Adrenal gland (tissue), 12 donors: ENCODE data around the gene LHFPL6. TPM values are rescaled to one million over a fixed set of nuclear protein-coding genes. Genes with fewer than 3 reads are reported as not detected.
A peak's percentile ranks its signal among the peaks of the same experiment; 100 is the strongest.

Source experiments
- DNase-seq, 7 donors: peaks; one replicate each; pipeline ENCODE4 v3.0.0-alpha.2; 2019 to 2020
- H3K27ac ChIP-seq, 5 donors: fragments of 200-600 bp; sonication (generic) in 4 of 5; 1 replicate in 3 of 5; 2 replicates in 2 of 5; pipeline versions ENCODE4 v1.5.1 to v1.8.0; 2016 to 2020; ENCODE audit warnings: mild to moderate bottlenecking in 1 of 5
- H3K27me3 ChIP-seq: fragments of 200-600 bp; 2 replicates; pipeline ENCODE4 v1.8.0; 2021
- H3K36me3 ChIP-seq, 2 donors: fragments of 200-600 bp; replicated peaks in 1 of 2; 1 replicate in 1 of 2; 2 replicates in 1 of 2; pipeline versions ENCODE4 v1.5.1 to v1.8.0; 2018 to 2022
- H3K4me1 ChIP-seq, 2 donors: fragments of 200-600 bp; replicated peaks in 1 of 2; 1 replicate in 1 of 2; 2 replicates in 1 of 2; pipeline versions ENCODE4 v1.5.1 to v1.8.0; 2018 to 2021
- H3K4me3 ChIP-seq, 4 donors: fragments of 200-600 bp; sonication (generic) in 3 of 4; one replicate each; pipeline ENCODE4 v1.5.1; 2016 to 2018
- H3K9me3 ChIP-seq, 3 donors: fragments of 200-600 bp; sonication (generic) in 1 of 3; replicated peaks in 1 of 3; 1 replicate in 2 of 3; 2 replicates in 1 of 3; pipeline versions ENCODE4 v1.5.1 to v1.8.0; 2016 to 2021
- CTCF ChIP-seq, 6 experiments: fragments of 450-650 bp in 4 of 6; fragments of 200-600 bp in 2 of 6; sonication (generic) in 1 of 6; IDR thresholded peaks; 1 replicate in 5 of 6; 2 replicates in 1 of 6; pipeline versions ENCODE4 v1.5.1 to v1.8.0; 2016 to 2021; ENCODE audit warnings: antibody characterized with exemption in 6 of 6, mild to moderate bottlenecking in 2 of 6, moderate library complexity in 1 of 6
- POLR2A ChIP-seq, 2 donors: fragments of 450-650 bp; IDR thresholded peaks; one replicate each; pipeline ENCODE4 v1.6.1; 2017; ENCODE audit warnings: antibody characterized with exemption in 2 of 2, mild to moderate bottlenecking in 2 of 2, moderate library complexity in 1 of 2
- WGBS, 4 donors: extraction: QIAGEN DNeasy Blood & Tissue Kit in 2 of 4; methylation state at CpG; one replicate each; pipeline versions ENCODE4 v1.1.5 to v1.1.7; 2013 to 2017; 5-methylcytosine and 5-hydroxymethylcytosine counted together
- intact Hi-C, 2 donors: fragments of 100-400 bp; cut with DNase I; formaldehyde crosslinking; loops; one replicate each; pipeline versions ENCODE4 v1.14.1 to v1.15.0; 2022 to 2023
- polyA plus RNA-seq, 3 donors: library from polyadenylated mRNA; stranded (reverse); fragments of 200-250 nt in 2 of 3; fragments of 350-450 nt in 1 of 3; fragmentation: Illumina TruSeq in 1 of 3; extraction: RNeasy Lipid Tissue Mini Kit (QIAGEN cat#74804) in 1 of 3; gene quantifications; one replicate each; pipeline ENCODE4 v1.2.3, GENCODE V29; 2013 to 2014
- total RNA-seq, 9 donors: library from RNA; depleted of rRNA in 4 of 9; stranded (reverse); fragments of >200 nt in 4 of 9; fragments of 120-200 nt in 1 of 9; fragmentation: NEBNext Ultra II Directional in 1 of 9; extraction: Animal tissue kit (Norgen Biotek cat#: 25700) in 1 of 9; gene quantifications; one replicate each; pipeline versions ENCODE4 v1.1.0 to v1.2.4, GENCODE V29; 2013 to 2023
- donor health status: healthy with polysubstance abuse.
- donor health status: Bipolar disorder and iron deficiency.
- donor health status: DM: yes; HTN: yes; CAD: no.
- donor health status: DM: no; HTN: no; CAD: no.
- donor health status: DM: no; HTN: no; CAD: no.
- donor health status: DM: yes; HTN: yes; CAD: no.

Gene LHFPL6
- total and polyA plus RNA-seq, 12 donors, result 28.9 to 113 (median 46.6) TPM

DNA sequence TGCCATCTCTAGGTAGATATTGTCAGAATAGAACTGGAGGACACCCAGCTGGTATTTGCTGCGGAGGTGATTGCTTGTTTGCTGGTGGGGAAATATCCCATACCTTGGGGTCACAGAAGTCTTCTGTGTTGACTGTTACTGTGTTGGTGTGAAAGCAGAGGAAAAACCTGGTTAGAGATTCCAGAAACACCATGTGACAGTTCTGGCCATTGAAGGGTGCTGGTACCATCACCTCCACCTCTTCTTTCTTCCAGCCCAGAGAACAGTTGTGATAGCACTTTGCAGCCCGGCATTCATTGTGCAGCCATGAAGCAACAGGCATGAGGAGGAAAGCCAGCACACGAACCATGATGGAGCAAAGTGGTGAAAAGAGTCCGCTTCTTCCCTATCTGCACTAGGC lies 4.9 kb upstream of the LHFPL6 start:
- intact Hi-C loops, result loop anchor here (10.0 kb wide), 2 partner anchors 193 to 333 kb away; no protein-coding TSS in a partner anchor
- H3K36me3 ChIP-seq, result no peaks in the 10 kb centered on the region

GRCh38 chr13:39605677-39606320 lies 2.8 kb upstream of the LHFPL6 start:
- 86 to 96% (median 89%) methylated on average over 3 of the region's 3 CpGs for WGBS, 4 donors
- DNase-seq, result no peak
- H3K9me3 ChIP-seq, result no peaks in the 10 kb centered on the region
- intact Hi-C loops, result loop anchor here (10.0 kb wide), 2 partner anchors 191 to 331 kb away; no protein-coding TSS in a partner anchor
- H3K27me3 ChIP-seq, result no peaks in the 10 kb centered on the region
- TF ChIP-seq POLR2A (IDR thresholded peaks at IDR 0.05), result no peak
- H3K4me1 ChIP-seq, result no peaks in the 10 kb centered on the region
- no peak overlapping the region for H3K27ac ChIP-seq
- no peaks in the 10 kb centered on the region for H3K36me3 ChIP-seq
- H3K4me3 ChIP-seq, result no peak overlapping the region

More for the DNA sequence above, 4.9 kb upstream of the LHFPL6 start:
- no peaks in the 10 kb centered on the region for H3K4me1 ChIP-seq
- H3K9me3 ChIP-seq, result no peaks in the 10 kb centered on the region
- H3K27me3 ChIP-seq, result no peaks in the 10 kb centered on the region
- 76 to 95% (median 93%) methylated on average over 3 to 4 of the region's 4 CpGs for WGBS, 4 donors
- H3K4me3 ChIP-seq, result no peak overlapping the region
- no peak overlapping the region for H3K27ac ChIP-seq
- no peak for DNase-seq
- TF ChIP-seq CTCF (IDR thresholded peaks at IDR 0.05) (no peak), POLR2A (IDR thresholded peaks at IDR 0.05) (no peak)

GRCh38 chr13:39604756-39605155 lies 1.8 kb upstream of the LHFPL6 start:
- no peak overlapping the region for H3K4me3 ChIP-seq
- intact Hi-C loops, result loop anchor here (10.0 kb wide), 2 partner anchors 190 to 330 kb away; no protein-coding TSS in a partner anchor
- WGBS, 4 donors, result 78 to 92% (median 84%) methylated on average over 5 of the region's 5 CpGs
- no peaks in the 10 kb centered on the region for H3K9me3 ChIP-seq
- no peak overlapping the region for H3K27ac ChIP-seq
- DNase-seq, result no peak
- no peak for TF ChIP-seq CTCF (IDR thresholded peaks at IDR 0.05)
- no peak for TF ChIP-seq POLR2A (IDR thresholded peaks at IDR 0.05)
- no peaks in the 10 kb centered on the region for H3K4me1 ChIP-seq
- H3K27me3 ChIP-seq, result no peaks in the 10 kb centered on the region
- no peaks in the 10 kb centered on the region for H3K36me3 ChIP-seq

- intact Hi-C loops, result loop anchor here (10.0 kb wide), 2 partner anchors 189 to 329 kb away; no protein-coding TSS in a partner anchor
- peak; percentile 20 to 59 (median 30) for DNase-seq
- Histone ChIP-seq H3K4me1 (no peaks in the 10 kb centered on the region), H3K27ac (peak overlapping the region in 4 of 5 donors; percentile 68 to 93 (median 84)), H3K9me3 (no peaks in the 10 kb centered on the region), H3K27me3 (no peaks in the 10 kb centered on the region), H3K4me3 (peak overlapping the region; percentile 33 to 91 (median 78)), H3K36me3 (no peaks in the 10 kb centered on the region)
- TF ChIP-seq POLR2A (IDR thresholded peaks at IDR 0.05) (no peak), CTCF (IDR thresholded peaks at IDR 0.05) (no peak)
- 1 to 3% (median 2%) methylated on average over 13 to 15 of the region's 15 CpGs for WGBS, 4 donors
Observed at GRCh38 chr13:39603424-39603947, 493 bp upstream of the LHFPL6 start.
